Mucosa of descending colon (tissue), 3 donors: ENCODE measurements around the gene ZDHHC11. TPM values are rescaled to one million over a fixed set of nuclear protein-coding genes. Genes with fewer than 3 reads are reported as not detected.
"Not testable (repeated sequence)": the region's sequence is repeated elsewhere in the genome, so short reads cannot be mapped to it uniquely, and the experiment has no call there.

Experiments
- ATAC-seq: fragments of 200-7000 bp; cut with Tn5 transposase; one replicate; pipeline ENCODE4 v1.9.1; 2020; ENCODE audit warnings: mild to moderate bottlenecking, moderate library complexity
- DNase-seq, 3 donors: peaks; one replicate each; pipeline ENCODE4 v3.0.0-alpha.2; 2020
- H3K36me3 ChIP-seq: fragments of 200-600 bp; one replicate; pipeline ENCODE4 v1.8.0; 2021; ENCODE audit warnings: low read depth, mild to moderate bottlenecking
- H3K4me1 ChIP-seq: fragments of 200-600 bp; one replicate; pipeline ENCODE4 v1.8.0; 2021; ENCODE audit warnings: low read depth, mild to moderate bottlenecking
- H3K4me3 ChIP-seq: fragments of 200-600 bp; one replicate; pipeline ENCODE4 v1.8.0; 2021; ENCODE audit warnings: mild to moderate bottlenecking
- H3K9me3 ChIP-seq: fragments of 200-600 bp; one replicate; pipeline ENCODE4 v1.8.0; 2021; ENCODE audit warnings: mild to moderate bottlenecking
- CTCF ChIP-seq: fragments of 200-600 bp; IDR thresholded peaks from one replicate; pipeline ENCODE4 v1.8.0; 2022; ENCODE audit warnings: antibody characterized with exemption, mild to moderate bottlenecking
- intact Hi-C, 2 donors: fragments of 100-400 bp; cut with DNase I in 1 of 2; cut with micrococcal nuclease in 1 of 2; formaldehyde crosslinking; loops; one replicate each; pipeline versions ENCODE4 v1.11.0 to v1.11.1; 2022; cut with DNase I, micrococcal nuclease
- total RNA-seq, 3 donors: library from RNA; stranded (reverse); fragmentation: NEBNext Ultra II Directional in 2 of 3; extraction: Animal tissue kit (Norgen Biotek cat#: 25700) in 2 of 3; gene quantifications; one replicate each; pipeline versions ENCODE4 v1.2.1 to v1.2.4, GENCODE V29; 2021 to 2023
- donor health status: DM: no; HTN: no; CAD: no; lungs with moderate emphysema.
- donor health status: DM: no; HTN: no; CAD: no.
- donor health status: DM: no; HTN: yes; CAD: no.

The ZDHHC11 gene
- total RNA-seq, 3 donors from 2014 or later = 4.6 to 11.1 (median 7.0) TPM

GRCh38 chr5:854966-855743 lies 4.4 kb upstream of the ZDHHC11 start:
- no peaks in the 10 kb centered on the region for H3K4me1 ChIP-seq
- no peaks in the 10 kb centered on the region for H3K36me3 ChIP-seq
- H3K9me3 ChIP-seq = no peaks in the 10 kb centered on the region
- intact Hi-C loops = no loop called here
- no peak overlapping the region for H3K4me3 ChIP-seq
- DNase-seq (peak in 1 of 3 donors; percentile 28), ATAC-seq (no peak)
- TF ChIP-seq CTCF = no peak

DNA sequence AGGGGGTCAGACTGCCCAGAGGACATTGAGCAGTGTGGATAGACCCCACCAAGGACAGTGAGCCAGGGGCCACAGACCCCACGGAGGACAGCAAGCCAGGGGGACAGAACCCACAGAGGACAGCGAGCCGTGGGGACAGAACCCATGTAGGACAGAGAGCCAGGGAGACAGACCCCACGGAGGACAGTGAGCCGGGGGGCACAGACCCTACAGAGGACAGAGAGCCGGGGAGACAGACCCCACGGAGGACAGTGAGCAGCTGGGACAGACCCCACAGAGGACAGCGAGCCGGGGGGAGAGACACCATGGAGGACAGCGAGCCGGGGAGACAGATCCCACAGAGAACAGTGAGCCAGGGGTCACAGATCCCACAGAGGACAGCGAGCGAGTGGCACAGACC lies 3.4 kb upstream of the ZDHHC11 start:
- no peaks in the 10 kb centered on the region for H3K36me3 ChIP-seq
- TF ChIP-seq CTCF = no peak
- ATAC-seq = no peak
- no peaks in the 10 kb centered on the region for H3K4me1 ChIP-seq
- no peak overlapping the region for H3K4me3 ChIP-seq
- DNase-seq = peak in 1 of 3 donors; percentile 29
- no peaks in the 10 kb centered on the region for H3K9me3 ChIP-seq
- intact Hi-C loops = no loop called here

DNA sequence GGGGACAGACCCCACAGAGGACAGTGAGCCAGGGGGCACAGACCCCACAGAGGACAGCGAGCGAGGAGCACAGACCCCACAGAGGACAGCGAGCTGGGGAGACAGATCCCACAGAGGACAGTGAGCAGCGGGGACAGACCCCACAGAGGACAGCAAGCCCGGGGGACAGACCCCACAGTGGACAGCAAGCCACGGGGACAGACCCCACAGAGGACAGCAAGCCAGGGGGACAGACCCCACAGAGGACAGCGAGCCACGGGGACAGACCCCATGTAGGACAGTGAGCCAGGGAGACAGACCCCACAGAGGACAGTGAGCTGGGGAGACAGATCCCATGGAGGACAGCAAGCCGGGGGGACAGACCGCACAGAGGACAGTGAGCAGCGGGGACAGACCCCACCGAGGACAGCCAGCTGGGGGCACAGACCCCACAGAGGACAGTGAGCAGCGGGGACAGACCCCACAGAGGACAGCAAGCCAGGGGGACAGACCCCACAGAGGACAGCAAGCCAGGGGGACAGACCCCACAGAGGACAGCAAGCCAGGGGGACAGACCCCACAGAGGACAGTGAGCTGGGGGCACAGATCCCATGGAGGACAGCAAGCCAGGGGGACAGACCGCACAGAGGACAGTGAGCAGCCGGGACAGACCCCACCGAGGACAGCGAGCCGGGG lies 2.8 kb upstream of the ZDHHC11 start:
- not testable (repeated sequence) for DNase-seq, ATAC-seq, H3K4me3 ChIP-seq

GRCh38 chr5:852431-853401 lies 1.9 kb upstream of the ZDHHC11 start:
- Histone ChIP-seq H3K36me3 (no peaks in the 10 kb centered on the region), H3K9me3 (no peaks in the 10 kb centered on the region), H3K4me3 (no peak overlapping the region), H3K4me1 (no peaks in the 10 kb centered on the region)
- intact Hi-C loops = no loop called here
- ATAC-seq (no peak), DNase-seq (peak in 1 of 3 donors; percentile 42)
- no peak for TF ChIP-seq CTCF

More for the DNA sequence above, 2.8 kb upstream of the ZDHHC11 start:
- intact Hi-C loops, H3K36me3 ChIP-seq, H3K4me1 ChIP-seq, H3K9me3 ChIP-seq: not testable (repeated sequence)

GRCh38 chr5:852018-852417 lies 1.2 kb upstream of the ZDHHC11 start:
- Histone ChIP-seq H3K9me3 (no peaks in the 10 kb centered on the region), H3K36me3 (no peaks in the 10 kb centered on the region), H3K4me3 (no peak overlapping the region), H3K4me1 (no peaks in the 10 kb centered on the region)
- ATAC-seq (no peak), DNase-seq (no peak)
- no peak for TF ChIP-seq CTCF
- intact Hi-C loops = no loop called here
